Kidney (tissue), 14 donors: ENCODE measurements around the gene DNAJA3. TPM values are rescaled to one million over a fixed set of nuclear protein-coding genes. Genes with fewer than 3 reads are reported as not detected.
A peak's percentile ranks its signal among the peaks of the same experiment; 100 is the strongest.

ENCODE experiments used
- DNase-seq, 5 donors: peaks; one replicate each; pipeline ENCODE4 v3.0.0-alpha.2; 2013 to 2020
- FAIRE-seq: peaks from 2 replicates; lab custom pipeline; 2012; peaks lifted over from hg19 to GRCh38; lab: Jason Lieb, UNC
- H3K27ac ChIP-seq, 2 donors: one replicate each; pipeline ENCODE4 v1.7.0; 2013; ENCODE audit warnings: low read depth in 2 of 2, low read length in 2 of 2, inconsistent platforms in 1 of 2
- H3K27me3 ChIP-seq: one replicate; pipeline ENCODE4 v1.7.1; 2013; ENCODE audit warnings: low read length, inconsistent platforms; ENCODE audit not compliant: control insufficient read depth, insufficient read depth
- H3K36me3 ChIP-seq, 3 donors: one replicate each; pipeline versions ENCODE4 v1.7.0 to v1.7.1; 2013; ENCODE audit warnings: low read length in 3 of 3, control low read depth in 1 of 3, inconsistent platforms in 1 of 3; ENCODE audit not compliant: insufficient read depth in 3 of 3, control insufficient read depth in 2 of 3
- H3K4me1 ChIP-seq, 3 donors: one replicate each; pipeline versions ENCODE4 v1.7.0 to v1.7.1; 2013; ENCODE audit warnings: low read length in 3 of 3, inconsistent platforms in 1 of 3, low read depth in 1 of 3; ENCODE audit not compliant: control insufficient read depth in 2 of 3, insufficient read depth in 2 of 3
- H3K4me3 ChIP-seq, 3 donors: one replicate each; pipeline versions ENCODE4 v1.7.0 to v1.8.1; 2013; ENCODE audit warnings: low read length in 3 of 3, control low read depth in 1 of 3, inconsistent platforms in 1 of 3
- H3K9ac ChIP-seq, 3 donors: one replicate each; pipeline versions ENCODE4 v1.7.0 to v1.7.1; 2013; ENCODE audit warnings: low read length in 3 of 3, control low read depth in 1 of 3, inconsistent platforms in 1 of 3
- H3K9me3 ChIP-seq, 3 donors: one replicate each; pipeline versions ENCODE4 v1.7.0 to v1.7.1; 2013; ENCODE audit warnings: low read length in 3 of 3, control low read depth in 1 of 3, inconsistent platforms in 1 of 3; ENCODE audit not compliant: control insufficient read depth in 2 of 3, insufficient read depth in 1 of 3
- CTCF ChIP-seq: IDR thresholded peaks from 3 replicates; pipeline ENCODE4 v1.5.1; 2012; ENCODE audit warnings: mild to moderate bottlenecking, moderate library complexity, borderline replicate concordance; ENCODE audit not compliant: insufficient read depth; ENCODE audit errors: extremely low read depth
- intact Hi-C: fragments of 100-400 bp; cut with DNase I; formaldehyde crosslinking; loops from one replicate; pipeline ENCODE4 v1.11.1; 2022
- polyA plus RNA-seq: library from polyadenylated mRNA; stranded (reverse); fragments of 350-450 nt; fragmentation: Illumina TruSeq; extraction: RNeasy Lipid Tissue Mini Kit (QIAGEN cat#74804); gene quantifications from one replicate; pipeline ENCODE4 v1.2.3, GENCODE V29; 2014; ENCODE audit warnings: low read depth, low replicate concordance; ENCODE audit not compliant: insufficient read depth
- total RNA-seq: library from RNA; stranded (reverse); fragmentation: NEBNext Ultra II Directional; extraction: Animal tissue kit (Norgen Biotek cat#: 25700); gene quantifications from one replicate; pipeline ENCODE4 v1.2.1, GENCODE V29; 2021
- donor health status: control.
- donor health status: control.
- donor health status: control.
- donor health status: control.
- donor health status: control.
- donor health status: DM: yes; HTN: yes; CAD: no.
- donor health status: Normal renal cell carcinoma (clear cell type).

DNAJA3 gene
- total and polyA plus RNA-seq, 2 donors from 2014 or later, result 41.1 to 49.4 TPM

GRCh38 chr16:4388271-4389021 lies 37.2 kb upstream of the DNAJA3 start:
- intact Hi-C loops, result no loop called here
- FAIRE-seq (no peak), DNase-seq (peak in 3 of 5 donors; percentile 57 to 90 (median 68))
- Histone ChIP-seq H3K9me3 (no peaks in the 10 kb centered on the region), H3K27me3 (no peaks in the 10 kb centered on the region), H3K9ac (no peak overlapping the region), H3K36me3 (peaks cover 0 to 4% (median 0%) of the 10 kb centered on the region in 3 donors), H3K4me1 (peaks cover 0 to 32% (median 0%) of the 10 kb centered on the region in 3 donors), H3K4me3 (no peak overlapping the region), H3K27ac (peak overlapping the region; percentile 49 to 75)
- no peak for TF ChIP-seq CTCF

DNA sequence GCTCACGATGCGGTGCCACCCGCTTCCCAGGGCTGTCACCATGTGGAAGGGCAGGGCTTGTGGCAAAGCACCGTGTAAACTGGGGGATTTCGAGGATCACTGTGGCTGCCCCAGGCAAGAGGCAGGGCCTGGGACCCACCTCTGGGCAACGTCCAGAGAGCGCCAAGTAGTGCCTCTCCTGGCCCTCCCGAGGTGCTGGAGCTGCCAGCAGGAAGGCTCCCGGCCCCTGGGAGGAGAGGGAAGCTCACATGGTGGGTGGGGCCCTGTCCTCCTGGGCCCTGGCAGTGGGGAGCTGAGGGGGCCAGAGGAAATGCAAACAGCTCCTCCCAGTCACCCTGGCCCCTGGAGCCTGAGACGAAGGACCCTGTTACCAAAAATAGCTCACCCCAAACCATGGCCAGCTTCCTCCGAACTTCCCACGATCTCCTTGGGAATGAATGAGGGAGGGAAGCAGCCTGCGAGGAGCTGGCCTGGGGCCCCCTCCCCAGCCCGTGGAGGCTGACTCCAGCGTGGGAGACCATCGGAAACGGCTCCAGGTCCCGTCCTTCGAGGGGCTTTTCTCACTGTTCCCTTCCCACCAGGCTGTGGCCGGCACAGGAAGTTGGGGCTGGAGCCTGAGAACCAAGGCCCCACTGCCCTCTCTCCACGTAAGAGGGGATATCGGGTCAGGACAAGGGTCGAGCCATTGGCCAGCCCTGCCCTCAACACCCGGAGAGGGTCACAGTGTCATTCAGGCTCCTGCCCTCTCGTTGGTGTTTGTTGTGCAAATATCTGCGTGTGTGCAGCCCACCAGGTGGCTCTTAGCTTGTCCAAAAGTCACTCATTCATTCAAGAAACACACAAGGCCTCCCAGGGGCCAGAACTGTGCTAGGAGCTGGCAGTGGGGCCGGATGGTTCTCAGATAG lies 36.4 kb upstream of the DNAJA3 start:
- Histone ChIP-seq H3K4me1 (peaks cover 0 to 32% (median 0%) of the 10 kb centered on the region in 3 donors), H3K9me3 (no peaks in the 10 kb centered on the region), H3K36me3 (peaks cover 0 to 4% (median 0%) of the 10 kb centered on the region in 3 donors), H3K9ac (peak overlapping the region in 1 of 3 donors; percentile 15), H3K27ac (peak overlapping the region; percentile 49 to 65), H3K27me3 (no peaks in the 10 kb centered on the region), H3K4me3 (no peak overlapping the region)
- FAIRE-seq (no peak), DNase-seq (peak in 3 of 5 donors; percentile 51 to 79 (median 67))
- intact Hi-C loops, result no loop called here
- TF ChIP-seq CTCF, result no peak

GRCh38 chr16:4390266-4391260 lies 35.1 kb upstream of the DNAJA3 start:
- Histone ChIP-seq H3K27ac (no peak overlapping the region), H3K27me3 (no peaks in the 10 kb centered on the region), H3K9ac (peak overlapping the region in 1 of 3 donors; percentile 15), H3K9me3 (no peaks in the 10 kb centered on the region), H3K4me3 (no peak overlapping the region), H3K4me1 (peaks cover 0 to 29% (median 0%) of the 10 kb centered on the region in 3 donors), H3K36me3 (peaks cover 0 to 3% (median under 1%) of the 10 kb centered on the region in 3 donors)
- peak in 1 of 5 donors; percentile 58 for DNase-seq
- TF ChIP-seq CTCF, result no peak
- FAIRE-seq, result no peak
- intact Hi-C loops, result no loop called here
